Left lung (tissue), 10 donors: ENCODE measurements around the gene HSPA4L. TPM values are rescaled to one million over a fixed set of nuclear protein-coding genes. Genes with fewer than 3 reads are reported as not detected.

Experiments
- ATAC-seq: fragments of 200-7000 bp; cut with Tn5 transposase; one replicate; pipeline ENCODE4 v1.9.1; 2020; ENCODE audit warnings: moderate library complexity
- DNase-seq, 4 donors: peaks; one replicate each; pipeline ENCODE4 v3.0.0-alpha.2; 2013 to 2020
- H3K27ac ChIP-seq, 2 donors: fragments of 200-600 bp; sonication (generic) in 1 of 2; one replicate each; pipeline versions ENCODE4 v1.5.0 to v1.8.0; 2020 to 2021
- H3K27me3 ChIP-seq, 2 donors: fragments of 200-600 bp; sonication (generic) in 1 of 2; one replicate each; pipeline versions ENCODE4 v1.5.0 to v1.8.0; 2020 to 2021
- H3K36me3 ChIP-seq, 2 donors: fragments of 200-600 bp; sonication (generic) in 1 of 2; one replicate each; pipeline versions ENCODE4 v1.5.0 to v1.8.0; 2020 to 2021
- H3K4me1 ChIP-seq, 2 donors: fragments of 200-600 bp; one replicate each; pipeline ENCODE4 v1.8.0; 2021
- H3K4me3 ChIP-seq, 2 donors: fragments of 200-600 bp; sonication (generic) in 1 of 2; one replicate each; pipeline versions ENCODE4 v1.5.0 to v1.8.0; 2020 to 2021; ENCODE audit warnings: mild to moderate bottlenecking in 1 of 2
- H3K9me3 ChIP-seq, 2 donors: fragments of 200-600 bp; sonication (generic) in 1 of 2; one replicate each; pipeline versions ENCODE4 v1.5.0 to v1.8.0; 2020 to 2021
- intact Hi-C, 2 donors: fragments of 100-400 bp; cut with DNase I; formaldehyde crosslinking; loops; one replicate each; pipeline versions ENCODE4 v1.11.2 to v1.14.2; 2022
- polyA plus RNA-seq, 6 donors: library from polyadenylated mRNA; unstranded; fragments of 120-200 nt; gene quantifications; one replicate each; pipeline ENCODE4 v1.2.1, GENCODE V29; 2013; ENCODE audit not compliant: insufficient read length in 6 of 6
- total RNA-seq, 2 donors: library from RNA; stranded (reverse); fragmentation: NEBNext Ultra II Directional; extraction: Animal tissue kit (Norgen Biotek cat#: 25700); gene quantifications; one replicate each; pipeline ENCODE4 v1.2.1, GENCODE V29; 2021
- TF ChIP-seq, protein P1 (sequence below), 2 donors: fragments of 200-600 bp; sonication (generic) in 1 of 2; IDR thresholded peaks; one replicate each; pipeline versions ENCODE4 v1.5.0 to v1.8.0; 2021; ENCODE audit warnings: antibody characterized with exemption in 2 of 2
- donor health status: DM: no; HTN: yes; CAD: no.
- donor health status: DM: no; HTN: no; CAD: no.

The HSPA4L gene
- total and polyA plus RNA-seq, 8 donors, result 6.1 to 201 (median 8.0) TPM

DNA sequence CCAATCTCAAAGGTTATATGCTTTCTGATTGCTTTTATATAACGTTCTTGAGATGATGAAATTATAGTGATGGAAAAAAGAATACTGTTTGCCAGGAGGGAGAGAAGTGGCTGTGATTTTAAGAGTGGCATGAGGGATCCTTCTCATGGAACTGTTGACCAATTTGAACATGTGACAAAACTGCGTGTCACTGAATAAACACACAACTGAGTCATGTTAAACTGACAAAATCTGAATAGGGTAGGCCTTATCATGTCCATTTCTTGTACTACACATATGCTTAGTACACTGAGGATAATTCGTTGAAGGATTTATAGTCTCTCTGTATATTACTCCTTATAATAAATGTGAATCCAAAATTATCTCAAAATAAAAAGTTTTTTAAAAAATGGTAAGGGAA lies 22.2 kb upstream of the HSPA4L start:
- TF ChIP-seq, protein P1, sequence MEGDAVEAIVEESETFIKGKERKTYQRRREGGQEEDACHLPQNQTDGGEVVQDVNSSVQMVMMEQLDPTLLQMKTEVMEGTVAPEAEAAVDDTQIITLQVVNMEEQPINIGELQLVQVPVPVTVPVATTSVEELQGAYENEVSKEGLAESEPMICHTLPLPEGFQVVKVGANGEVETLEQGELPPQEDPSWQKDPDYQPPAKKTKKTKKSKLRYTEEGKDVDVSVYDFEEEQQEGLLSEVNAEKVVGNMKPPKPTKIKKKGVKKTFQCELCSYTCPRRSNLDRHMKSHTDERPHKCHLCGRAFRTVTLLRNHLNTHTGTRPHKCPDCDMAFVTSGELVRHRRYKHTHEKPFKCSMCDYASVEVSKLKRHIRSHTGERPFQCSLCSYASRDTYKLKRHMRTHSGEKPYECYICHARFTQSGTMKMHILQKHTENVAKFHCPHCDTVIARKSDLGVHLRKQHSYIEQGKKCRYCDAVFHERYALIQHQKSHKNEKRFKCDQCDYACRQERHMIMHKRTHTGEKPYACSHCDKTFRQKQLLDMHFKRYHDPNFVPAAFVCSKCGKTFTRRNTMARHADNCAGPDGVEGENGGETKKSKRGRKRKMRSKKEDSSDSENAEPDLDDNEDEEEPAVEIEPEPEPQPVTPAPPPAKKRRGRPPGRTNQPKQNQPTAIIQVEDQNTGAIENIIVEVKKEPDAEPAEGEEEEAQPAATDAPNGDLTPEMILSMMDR (IDR thresholded peaks at IDR 0.05), result no peak
- Histone ChIP-seq H3K9me3 (peaks cover 0 to 7% of the 10 kb centered on the region in 2 donors), H3K4me1 (no peaks in the 10 kb centered on the region), H3K4me3 (no peak overlapping the region), H3K36me3 (no peaks in the 10 kb centered on the region), H3K27ac (no peak overlapping the region), H3K27me3 (no peaks in the 10 kb centered on the region)
- ATAC-seq (peak; percentile 66), DNase-seq (no peak)
- intact Hi-C loops, result no loop called here

DNA sequence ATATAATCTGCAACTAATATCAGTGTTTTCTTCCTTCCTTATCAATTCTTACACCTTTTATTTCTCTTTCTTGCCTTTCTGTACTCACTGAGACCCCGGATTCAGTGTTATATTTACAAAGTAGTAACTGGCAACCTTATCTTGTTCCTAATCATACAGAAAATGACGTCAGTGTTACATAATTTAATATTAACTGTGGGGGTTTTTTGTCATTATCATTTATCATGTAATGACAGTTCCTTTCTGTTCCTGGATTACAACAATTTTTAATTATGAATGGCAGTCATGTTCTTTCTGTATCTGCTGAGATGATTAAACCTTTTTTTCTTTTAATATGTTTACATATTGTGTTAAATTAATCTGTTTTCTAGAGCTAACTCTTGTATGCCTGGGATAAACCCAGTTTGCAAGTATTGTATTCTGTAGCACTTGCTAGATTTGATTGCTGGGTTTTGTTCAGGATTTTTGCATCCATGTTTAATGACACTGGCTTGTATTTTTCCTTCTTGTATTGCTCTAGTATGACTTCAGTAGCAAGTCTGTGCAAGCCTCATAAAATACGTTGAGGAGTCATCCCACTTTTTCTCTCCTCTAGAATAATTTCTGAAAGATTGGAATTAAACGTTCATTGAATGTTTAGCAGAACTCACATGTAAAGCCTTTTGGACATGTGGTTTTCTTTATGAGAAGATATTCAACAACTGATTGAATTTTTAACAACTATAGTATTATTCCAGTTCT lies 10.4 kb upstream of the HSPA4L start:
- Histone ChIP-seq H3K9me3 (no peaks in the 10 kb centered on the region), H3K4me1 (no peaks in the 10 kb centered on the region), H3K4me3 (no peak overlapping the region), H3K36me3 (no peaks in the 10 kb centered on the region), H3K27me3 (no peaks in the 10 kb centered on the region), H3K27ac (no peak overlapping the region)
- ATAC-seq (no peak), DNase-seq (no peak)
- intact Hi-C loops, result no loop called here
- TF ChIP-seq, protein P1 (IDR thresholded peaks at IDR 0.05), result no peak

DNA sequence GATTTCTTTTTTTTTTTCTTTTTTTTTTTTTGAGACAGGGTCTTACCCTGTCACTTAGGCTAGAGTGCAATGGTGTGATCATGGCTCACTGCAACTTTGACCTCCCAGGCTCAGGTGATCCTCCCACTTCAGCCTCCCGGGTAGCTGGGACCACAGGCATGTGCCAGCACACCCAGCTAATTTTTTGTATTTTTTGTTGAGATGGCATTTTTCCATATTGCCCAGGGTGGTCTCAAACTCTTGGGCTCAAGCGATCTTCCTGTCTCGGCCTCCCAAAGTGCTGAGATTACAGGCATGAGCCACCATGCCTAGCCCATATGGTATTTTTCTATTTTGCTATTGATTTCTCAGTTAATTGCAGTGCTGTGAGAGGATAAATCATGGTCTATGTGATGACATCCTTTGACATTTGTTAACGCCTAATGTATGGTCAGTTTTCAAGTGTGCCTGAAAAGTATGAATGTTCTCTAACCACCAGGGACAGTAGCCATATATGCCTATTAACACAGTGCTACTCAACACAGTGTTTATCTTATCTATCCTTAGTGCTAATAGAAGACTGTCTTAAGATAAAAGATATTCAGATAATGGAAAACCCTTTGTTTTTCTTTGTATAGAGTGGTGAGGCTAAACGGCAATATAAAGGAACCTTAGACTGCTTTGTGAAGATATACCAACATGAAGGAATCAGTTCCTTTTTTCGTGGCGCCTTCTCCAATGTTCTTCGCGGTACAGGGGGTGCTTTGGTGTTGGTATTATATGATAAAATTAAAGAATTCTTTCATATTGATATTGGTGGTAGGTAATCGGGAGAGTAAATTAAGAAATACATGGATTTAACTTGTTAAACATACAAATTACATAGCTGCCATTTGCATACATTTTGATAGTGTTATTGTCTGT lies 9.1 kb upstream of the HSPA4L start:
- no peaks in the 10 kb centered on the region for H3K9me3 ChIP-seq
- ATAC-seq, result no peak
- no peaks in the 10 kb centered on the region for H3K4me1 ChIP-seq
- DNase-seq, result no peak
- H3K27me3 ChIP-seq, result peaks cover 2 to 5% of the 10 kb centered on the region in 2 donors
- no peak overlapping the region for H3K27ac ChIP-seq
- intact Hi-C loops, result no loop called here
- TF ChIP-seq, protein P1 (IDR thresholded peaks at IDR 0.05), result no peak
- H3K36me3 ChIP-seq, result no peaks in the 10 kb centered on the region
- H3K4me3 ChIP-seq, result no peak overlapping the region

DNA sequence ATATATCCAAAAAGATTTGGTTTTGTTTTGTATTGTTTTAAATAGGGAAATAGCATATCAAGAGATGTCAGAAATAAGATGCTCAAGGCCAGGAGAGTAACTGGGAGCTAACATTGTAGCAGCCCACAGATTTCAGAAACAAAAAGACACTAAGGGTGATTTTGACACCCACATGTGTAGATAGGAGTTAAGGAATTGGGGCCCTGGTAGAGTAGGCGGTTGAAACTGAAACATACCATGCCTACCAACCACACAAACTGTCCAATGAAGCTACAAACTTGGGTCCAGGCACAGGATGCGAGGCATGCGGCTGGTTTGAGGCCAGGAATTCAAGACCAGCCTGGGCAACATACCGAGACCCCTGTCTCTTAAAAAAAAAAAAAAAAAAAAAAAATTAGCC lies 6.3 kb upstream of the HSPA4L start:
- no peak for ATAC-seq
- Histone ChIP-seq H3K36me3 (no peaks in the 10 kb centered on the region), H3K9me3 (no peaks in the 10 kb centered on the region), H3K27ac (no peak overlapping the region), H3K4me3 (no peak overlapping the region), H3K4me1 (no peaks in the 10 kb centered on the region), H3K27me3 (peaks cover 5 to 17% of the 10 kb centered on the region in 2 donors)
- intact Hi-C loops, result no loop called here
- TF ChIP-seq, protein P1 (IDR thresholded peaks at IDR 0.05), result no peak
- peak in 1 of 4 donors; percentile 6 for DNase-seq

DNA sequence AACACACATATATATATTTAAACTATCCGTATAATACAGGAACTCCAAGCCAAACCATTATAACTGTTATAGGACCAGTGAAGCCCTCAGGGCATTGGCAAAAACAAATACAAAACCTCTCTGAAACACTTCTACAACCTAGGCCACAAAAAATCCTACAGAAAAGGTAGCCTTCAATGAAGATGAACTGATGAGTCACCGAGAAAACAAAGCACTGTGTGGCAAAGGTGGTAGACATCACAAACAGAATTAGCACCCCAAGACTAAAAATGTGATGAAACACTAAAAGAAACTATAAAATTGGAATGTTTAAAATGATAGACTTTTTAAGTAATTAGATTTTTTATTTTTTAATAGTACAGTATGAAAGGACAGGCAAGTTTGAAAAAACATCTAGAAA lies 5.5 kb upstream of the HSPA4L start:
- DNase-seq (no peak), ATAC-seq (no peak)
- TF ChIP-seq, protein P1 (IDR thresholded peaks at IDR 0.05), result no peak
- Histone ChIP-seq H3K4me3 (no peak overlapping the region), H3K27ac (no peak overlapping the region), H3K27me3 (peaks cover 5 to 25% of the 10 kb centered on the region in 2 donors), H3K9me3 (no peaks in the 10 kb centered on the region), H3K4me1 (peaks cover 0 to 5% of the 10 kb centered on the region in 2 donors), H3K36me3 (no peaks in the 10 kb centered on the region)
- intact Hi-C loops, result no loop called here
